SK-N-SH (cell line): ENCODE results near the gene AP4M1.

ENCODE experiments used
- EP300 ChIP-seq, 2 experiments: IDR thresholded peaks; 2 replicates each; pipeline versions ENCODE4 v1.4.0 to v1.6.1; 2012; ENCODE audit warnings: borderline replicate concordance in 1 of 2, low read depth in 1 of 2, low read length in 1 of 2
- TF ChIP-seq, protein P1 (sequence below): IDR thresholded peaks from 2 replicates; pipeline ENCODE4; 2012
- TF ChIP-seq, protein P2 (sequence below): IDR thresholded peaks from 2 replicates; pipeline ENCODE4 v1.6.1; 2012; ENCODE audit warnings: mild to moderate bottlenecking, low read depth, low read length, moderate library complexity

DNA sequence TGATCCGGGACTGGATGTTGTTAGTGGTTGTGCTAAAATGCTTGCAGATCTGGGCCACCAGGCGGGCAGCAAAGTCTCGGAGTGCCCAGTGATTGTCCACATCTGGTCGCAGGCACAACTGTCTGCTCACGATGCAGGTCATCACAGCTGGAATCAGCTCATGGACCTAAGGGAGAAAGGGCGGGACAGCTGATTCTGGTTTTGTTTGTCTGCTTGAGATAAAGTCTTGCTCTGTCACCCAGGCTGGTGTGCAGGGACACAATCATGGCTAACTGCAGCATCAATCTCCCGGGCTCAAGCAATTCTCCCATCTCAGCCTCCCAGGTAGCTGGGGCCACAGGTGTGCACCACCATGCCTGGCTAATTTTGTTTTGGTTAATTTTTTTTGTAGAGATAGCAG is 9.7 kb downstream of the AP4M1 start:
- TF ChIP-seq, protein P1, sequence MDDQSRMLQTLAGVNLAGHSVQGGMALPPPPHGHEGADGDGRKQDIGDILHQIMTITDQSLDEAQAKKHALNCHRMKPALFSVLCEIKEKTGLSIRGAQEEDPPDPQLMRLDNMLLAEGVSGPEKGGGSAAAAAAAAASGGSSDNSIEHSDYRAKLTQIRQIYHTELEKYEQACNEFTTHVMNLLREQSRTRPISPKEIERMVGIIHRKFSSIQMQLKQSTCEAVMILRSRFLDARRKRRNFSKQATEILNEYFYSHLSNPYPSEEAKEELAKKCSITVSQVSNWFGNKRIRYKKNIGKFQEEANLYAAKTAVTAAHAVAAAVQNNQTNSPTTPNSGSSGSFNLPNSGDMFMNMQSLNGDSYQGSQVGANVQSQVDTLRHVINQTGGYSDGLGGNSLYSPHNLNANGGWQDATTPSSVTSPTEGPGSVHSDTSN = no peak
- TF ChIP-seq, protein P2, sequence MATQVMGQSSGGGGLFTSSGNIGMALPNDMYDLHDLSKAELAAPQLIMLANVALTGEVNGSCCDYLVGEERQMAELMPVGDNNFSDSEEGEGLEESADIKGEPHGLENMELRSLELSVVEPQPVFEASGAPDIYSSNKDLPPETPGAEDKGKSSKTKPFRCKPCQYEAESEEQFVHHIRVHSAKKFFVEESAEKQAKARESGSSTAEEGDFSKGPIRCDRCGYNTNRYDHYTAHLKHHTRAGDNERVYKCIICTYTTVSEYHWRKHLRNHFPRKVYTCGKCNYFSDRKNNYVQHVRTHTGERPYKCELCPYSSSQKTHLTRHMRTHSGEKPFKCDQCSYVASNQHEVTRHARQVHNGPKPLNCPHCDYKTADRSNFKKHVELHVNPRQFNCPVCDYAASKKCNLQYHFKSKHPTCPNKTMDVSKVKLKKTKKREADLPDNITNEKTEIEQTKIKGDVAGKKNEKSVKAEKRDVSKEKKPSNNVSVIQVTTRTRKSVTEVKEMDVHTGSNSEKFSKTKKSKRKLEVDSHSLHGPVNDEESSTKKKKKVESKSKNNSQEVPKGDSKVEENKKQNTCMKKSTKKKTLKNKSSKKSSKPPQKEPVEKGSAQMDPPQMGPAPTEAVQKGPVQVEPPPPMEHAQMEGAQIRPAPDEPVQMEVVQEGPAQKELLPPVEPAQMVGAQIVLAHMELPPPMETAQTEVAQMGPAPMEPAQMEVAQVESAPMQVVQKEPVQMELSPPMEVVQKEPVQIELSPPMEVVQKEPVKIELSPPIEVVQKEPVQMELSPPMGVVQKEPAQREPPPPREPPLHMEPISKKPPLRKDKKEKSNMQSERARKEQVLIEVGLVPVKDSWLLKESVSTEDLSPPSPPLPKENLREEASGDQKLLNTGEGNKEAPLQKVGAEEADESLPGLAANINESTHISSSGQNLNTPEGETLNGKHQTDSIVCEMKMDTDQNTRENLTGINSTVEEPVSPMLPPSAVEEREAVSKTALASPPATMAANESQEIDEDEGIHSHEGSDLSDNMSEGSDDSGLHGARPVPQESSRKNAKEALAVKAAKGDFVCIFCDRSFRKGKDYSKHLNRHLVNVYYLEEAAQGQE = no peak
- no peak for TF ChIP-seq EP300 (IDR thresholded peaks at IDR 0.05; ENCODE audit: borderline replicate concordance in 1 of 2, low read depth in 1 of 2, low read length in 1 of 2)
